Ishikawa (cell line): ENCODE measurements around the gene C5.

Experiments used
- CEBPB ChIP-seq: IDR thresholded peaks from 2 replicates; pipeline ENCODE4 v1.6.1; 2012
- CREB1 ChIP-seq: IDR thresholded peaks from 2 replicates; pipeline ENCODE4 v1.6.1; 2012; ENCODE audit warnings: low read depth
- EGR1 ChIP-seq: IDR thresholded peaks from 2 replicates; pipeline ENCODE4 v1.6.1; 2012
- EP300 ChIP-seq: IDR thresholded peaks from 2 replicates; pipeline ENCODE4 v1.6.1; 2012; ENCODE audit warnings: borderline replicate concordance
- FOXM1 ChIP-seq: IDR thresholded peaks from 2 replicates; pipeline ENCODE4 v1.6.1; 2012; ENCODE audit warnings: low read depth, borderline replicate concordance
- MAX ChIP-seq: IDR thresholded peaks from 2 replicates; pipeline ENCODE4 v1.6.1; 2012
- NFIC ChIP-seq: IDR thresholded peaks from 2 replicates; pipeline ENCODE4 v1.6.1; 2012
- RAD21 ChIP-seq: IDR thresholded peaks from 2 replicates; pipeline ENCODE4 v1.6.1; 2012; ENCODE audit warnings: low read depth
- REST ChIP-seq: IDR thresholded peaks from 2 replicates; pipeline ENCODE4 v1.6.1; 2012; ENCODE audit warnings: low read depth, mild to moderate bottlenecking
- TAF1 ChIP-seq: IDR thresholded peaks from 2 replicates; pipeline ENCODE4 v1.6.1; 2012; ENCODE audit warnings: low read depth, mild to moderate bottlenecking
- TCF12 ChIP-seq: IDR thresholded peaks from 2 replicates; pipeline ENCODE4 v1.6.1; 2012; ENCODE audit warnings: low read depth
- TEAD4 ChIP-seq: IDR thresholded peaks from 2 replicates; pipeline ENCODE4 v1.6.1; 2012
- USF1 ChIP-seq: IDR thresholded peaks from 2 replicates; pipeline ENCODE4 v1.6.1; 2012
- YY1 ChIP-seq: IDR thresholded peaks from 2 replicates; pipeline ENCODE4 v1.6.1; 2012; ENCODE audit warnings: low read depth
- ZBTB7A ChIP-seq: IDR thresholded peaks from 2 replicates; pipeline ENCODE4 v1.6.1; 2012; ENCODE audit warnings: low read depth

The C5 gene

GRCh38 chr9:121055642-121056143 lies 5.6 kb upstream of the C5 start:
- no peak for TF ChIP-seq TAF1
- no peak for TF ChIP-seq EGR1
- TF ChIP-seq USF1 = no peak
- TF ChIP-seq NFIC = no peak
- no peak for TF ChIP-seq CREB1
- no peak for TF ChIP-seq CEBPB
- no peak for TF ChIP-seq TEAD4
- TF ChIP-seq REST = no peak
- no peak for TF ChIP-seq ZBTB7A
- TF ChIP-seq YY1 = no peak
- TF ChIP-seq EP300 = no peak
- TF ChIP-seq RAD21 = no peak
- no peak for TF ChIP-seq MAX
- TF ChIP-seq TCF12 = no peak
- TF ChIP-seq FOXM1 = no peak

- TF ChIP-seq USF1 (no peak), EGR1 (no peak), ZBTB7A (no peak), NFIC (no peak), TAF1 (no peak)
These were observed 3.5 kb upstream of the C5 start for GRCh38 chr9:121053544-121053943.

- TF ChIP-seq YY1 (no peak), TCF12 (no peak), TAF1 (no peak), NFIC (no peak), MAX (no peak), CREB1 (no peak), FOXM1 (no peak), EGR1 (no peak), EP300 (no peak), TEAD4 (no peak), CEBPB (no peak)
These were observed 1.5 kb downstream of the C5 start for GRCh38 chr9:121048618-121049017.

GRCh38 chr9:121048175-121048574 lies 1.9 kb downstream of the C5 start:
- no peak for TF ChIP-seq NFIC
- no peak for TF ChIP-seq TAF1
- no peak for TF ChIP-seq REST
- TF ChIP-seq CREB1 = no peak

GRCh38 chr9:121038804-121039203 lies 11.3 kb downstream of the C5 start:
- TF ChIP-seq NFIC (no peak), EP300 (no peak), REST (no peak), TAF1 (no peak), USF1 (no peak), ZBTB7A (no peak), TEAD4 (no peak), MAX (no peak), TCF12 (no peak), CEBPB (no peak), EGR1 (no peak), RAD21 (no peak)
